Brain microvascular endothelial cell (primary cell): Measurements from ENCODE around the gene CHCHD3.

Source experiments
- DNase-seq: peaks from one replicate; pipeline ENCODE4 v3.0.0-alpha.2; 2020
- H3K27ac ChIP-seq: fragments of 250-450 bp; sonication (Bioruptor Pico); 2 replicates; pipeline ENCODE4 v1.5.1; 2020; ENCODE audit warnings: mild to moderate bottlenecking, moderate library complexity
- H3K27me3 ChIP-seq: fragments of 250-450 bp; sonication (Bioruptor Pico); replicated peaks from 2 replicates; pipeline ENCODE4 v1.5.1; 2020; ENCODE audit warnings: mild to moderate bottlenecking
- H3K36me3 ChIP-seq: fragments of 250-450 bp; sonication (Bioruptor Pico); replicated peaks from 2 replicates; pipeline ENCODE4 v1.5.1; 2020; ENCODE audit warnings: mild to moderate bottlenecking
- H3K4me3 ChIP-seq: 2 replicates; pipeline ENCODE4 v1.5.1; 2011; ENCODE audit warnings: low read depth, mild to moderate bottlenecking, control low read depth, low read length, moderate library complexity
- in situ Hi-C: cut with HindIII; loops from 2 replicates; pipeline ENCODE4 v1.10.0; 2017; ENCODE audit warnings: low sequenced_read_pairs, low pct_ligation_motif_present
- TF ChIP-seq, protein P1 (sequence below): IDR thresholded peaks from 2 replicates; pipeline ENCODE4 v1.5.1; 2011; ENCODE audit warnings: low read depth, mild to moderate bottlenecking, moderate library complexity, low read length, control low read depth, inconsistent platforms; ENCODE audit errors: missing control alignments

The CHCHD3 gene

DNA sequence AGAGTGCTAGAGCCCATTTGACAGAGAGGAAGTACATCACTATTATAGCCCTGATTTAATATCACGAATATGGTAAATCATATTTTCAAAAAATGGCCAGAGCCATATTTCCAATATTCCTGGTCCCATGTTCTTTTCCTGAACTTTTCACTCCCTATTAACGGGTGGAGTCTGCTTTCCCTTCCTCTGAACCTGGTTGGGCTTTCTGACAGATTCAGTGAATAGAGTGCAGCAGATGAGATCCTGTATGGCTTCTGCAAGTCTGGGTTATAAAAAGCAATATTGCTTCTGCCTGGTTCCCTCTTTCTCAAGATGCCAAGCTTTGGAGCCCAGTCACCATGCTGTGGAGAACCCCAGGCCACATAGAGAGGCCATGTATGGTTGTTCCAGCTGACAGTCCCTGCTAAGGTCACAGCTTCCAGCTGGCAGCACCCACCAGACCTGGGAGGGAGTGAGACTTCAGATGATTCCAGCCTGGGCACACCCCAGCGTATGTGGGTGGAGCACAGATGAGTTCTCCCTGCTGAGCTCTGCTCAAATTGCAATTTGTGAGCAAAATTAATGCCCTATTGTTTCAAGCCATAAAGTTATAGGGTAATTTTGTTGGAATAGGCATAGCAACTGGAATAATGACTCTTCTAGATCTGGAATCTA lies 17.9 kb upstream of the CHCHD3 start:
- no peak for DNase-seq
- Histone ChIP-seq H3K27me3 (no peaks in the 10 kb centered on the region), H3K4me3 (no peak overlapping the region), H3K27ac (no peak overlapping the region), H3K36me3 (no peaks in the 10 kb centered on the region)
- TF ChIP-seq, protein P1, sequence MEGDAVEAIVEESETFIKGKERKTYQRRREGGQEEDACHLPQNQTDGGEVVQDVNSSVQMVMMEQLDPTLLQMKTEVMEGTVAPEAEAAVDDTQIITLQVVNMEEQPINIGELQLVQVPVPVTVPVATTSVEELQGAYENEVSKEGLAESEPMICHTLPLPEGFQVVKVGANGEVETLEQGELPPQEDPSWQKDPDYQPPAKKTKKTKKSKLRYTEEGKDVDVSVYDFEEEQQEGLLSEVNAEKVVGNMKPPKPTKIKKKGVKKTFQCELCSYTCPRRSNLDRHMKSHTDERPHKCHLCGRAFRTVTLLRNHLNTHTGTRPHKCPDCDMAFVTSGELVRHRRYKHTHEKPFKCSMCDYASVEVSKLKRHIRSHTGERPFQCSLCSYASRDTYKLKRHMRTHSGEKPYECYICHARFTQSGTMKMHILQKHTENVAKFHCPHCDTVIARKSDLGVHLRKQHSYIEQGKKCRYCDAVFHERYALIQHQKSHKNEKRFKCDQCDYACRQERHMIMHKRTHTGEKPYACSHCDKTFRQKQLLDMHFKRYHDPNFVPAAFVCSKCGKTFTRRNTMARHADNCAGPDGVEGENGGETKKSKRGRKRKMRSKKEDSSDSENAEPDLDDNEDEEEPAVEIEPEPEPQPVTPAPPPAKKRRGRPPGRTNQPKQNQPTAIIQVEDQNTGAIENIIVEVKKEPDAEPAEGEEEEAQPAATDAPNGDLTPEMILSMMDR, result no peak
- in situ Hi-C loops, result no loop called here

DNA sequence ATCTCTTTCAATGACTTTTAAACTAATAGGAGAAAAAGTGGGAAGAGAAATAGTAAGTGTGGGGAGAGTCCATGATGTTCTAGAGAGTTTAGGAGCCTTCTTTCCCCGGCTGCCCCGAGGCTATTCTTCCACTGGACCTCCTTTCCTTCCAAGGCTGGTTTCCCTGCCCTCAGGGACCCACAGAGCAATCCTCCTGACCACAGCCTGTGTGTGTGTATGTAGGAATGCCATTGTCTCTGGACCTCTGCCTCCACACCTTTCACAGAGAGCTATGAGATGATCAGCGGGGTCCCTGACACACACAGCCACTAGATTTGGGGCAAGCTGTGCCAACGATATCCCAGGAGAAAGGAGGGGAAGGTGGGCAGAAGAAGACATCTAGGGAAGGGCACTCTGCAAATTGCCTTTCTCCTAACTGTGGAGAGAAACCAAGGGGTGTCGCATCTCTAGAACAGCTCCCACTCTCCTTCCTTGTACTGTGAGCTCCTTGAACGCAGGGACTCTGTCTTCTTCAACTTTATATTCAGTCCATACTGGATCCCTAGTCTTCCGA lies 13.3 kb upstream of the CHCHD3 start:
- no peak for DNase-seq
- Histone ChIP-seq H3K36me3 (no peaks in the 10 kb centered on the region), H3K27me3 (no peaks in the 10 kb centered on the region), H3K27ac (no peak overlapping the region), H3K4me3 (no peak overlapping the region)
- in situ Hi-C loops, result no loop called here
- TF ChIP-seq, protein P1, result no peak

DNA sequence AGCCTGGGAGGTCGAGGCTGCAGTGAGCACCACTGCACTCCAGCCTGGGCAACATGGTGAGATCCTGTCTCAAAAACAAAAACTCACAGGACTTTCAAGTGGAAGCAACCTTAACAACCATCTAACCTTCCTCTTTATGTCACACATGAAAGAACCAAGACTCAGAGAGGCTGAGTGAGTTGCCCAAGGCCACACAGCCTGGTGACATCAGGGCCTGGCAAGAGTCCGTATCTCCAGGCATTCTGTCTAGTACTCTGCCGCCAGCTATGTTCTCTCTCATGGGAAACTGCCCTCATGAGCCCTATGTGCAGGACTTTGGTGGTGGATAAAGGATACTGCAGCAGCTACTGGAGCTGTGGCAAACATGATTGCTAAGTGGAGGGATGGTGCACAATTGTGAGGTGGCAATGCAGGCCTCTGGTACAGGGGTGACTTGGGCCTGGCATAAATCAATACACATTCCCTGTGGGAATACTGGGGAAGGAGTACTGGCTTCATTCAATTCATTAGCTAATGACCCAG lies 10.1 kb upstream of the CHCHD3 start:
- H3K27me3 ChIP-seq, result no peaks in the 10 kb centered on the region
- no peak for DNase-seq
- TF ChIP-seq, protein P1, result no peak
- H3K27ac ChIP-seq, result no peak overlapping the region
- no peak overlapping the region for H3K4me3 ChIP-seq
- H3K36me3 ChIP-seq, result no peaks in the 10 kb centered on the region
- in situ Hi-C loops, result no loop called here

DNA sequence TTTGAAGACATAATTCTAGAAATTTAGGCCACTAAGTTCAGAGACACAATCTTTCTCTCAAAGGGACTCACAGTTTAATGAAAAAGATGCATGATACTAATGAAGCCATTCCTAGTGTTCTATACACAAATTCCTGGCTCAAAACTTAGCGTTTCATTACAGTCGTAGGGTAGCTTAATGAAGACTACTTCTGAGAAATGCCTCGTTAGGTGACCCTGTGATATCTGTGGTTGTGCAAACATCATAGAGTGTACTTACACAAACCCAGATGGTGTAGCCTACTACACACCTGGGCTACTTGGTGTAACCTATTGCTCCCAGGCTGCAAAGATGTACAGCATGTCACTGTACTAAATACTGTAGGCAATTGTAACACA lies 488 bp upstream of the CHCHD3 start:
- no peak overlapping the region for H3K4me3 ChIP-seq
- DNase-seq, result no peak

DNA sequence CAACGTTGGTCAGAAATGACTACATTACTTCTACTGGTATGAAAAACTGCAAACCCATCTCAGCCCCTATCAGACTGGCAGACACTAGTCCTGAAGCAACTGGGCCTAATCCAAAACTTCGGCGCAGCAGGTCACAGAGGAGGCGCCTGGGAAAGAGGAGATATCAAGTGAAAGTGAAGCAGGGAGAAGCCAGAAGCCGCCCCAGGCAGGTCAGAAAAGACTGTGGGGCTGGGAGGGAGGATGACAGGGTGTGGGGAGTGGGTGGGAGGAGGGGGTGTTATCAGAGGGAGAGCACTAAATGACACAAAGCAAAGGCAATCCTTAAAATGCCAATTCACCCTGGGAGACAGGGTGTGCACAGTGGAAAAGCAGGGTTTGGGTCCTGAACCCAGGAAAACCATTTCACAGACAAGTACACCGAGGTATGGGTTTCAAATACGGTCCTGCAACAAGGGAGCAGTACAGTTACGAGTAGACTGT lies 731 bp downstream of the CHCHD3 start:
- peak; percentile 11 for DNase-seq
- Histone ChIP-seq H3K27ac (peak overlapping the region; percentile 84), H3K27me3 (no peaks in the 10 kb centered on the region), H3K36me3 (no peaks in the 10 kb centered on the region), H3K4me3 (peak overlapping the region; percentile 96)
- in situ Hi-C loops, result no loop called here
- TF ChIP-seq, protein P1, result no peak

More for the DNA sequence above, 488 bp upstream of the CHCHD3 start:
- TF ChIP-seq, protein P1, result no peak
- no peak overlapping the region for H3K27ac ChIP-seq
- H3K27me3 ChIP-seq, result no peaks in the 10 kb centered on the region
- H3K36me3 ChIP-seq, result no peaks in the 10 kb centered on the region
- in situ Hi-C loops, result no loop called here
